Esophagus muscularis mucosa (tissue), 4 donors: ENCODE measurements around the gene ACACA. TPM values are rescaled to one million over a fixed set of nuclear protein-coding genes. Genes with fewer than 3 reads are reported as not detected.

Source experiments
- DNase-seq: peaks from one replicate; pipeline ENCODE4 v3.0.0-alpha.2; 2017; ENCODE audit errors: extremely low spot score
- H3K27ac ChIP-seq, 4 donors: fragments of 200-600 bp; sonication (generic); replicated peaks in 1 of 4; 1 replicate in 3 of 4; 2 replicates in 1 of 4; pipeline ENCODE4 v1.5.1; 2016 to 2019; ENCODE audit warnings: mild to moderate bottlenecking in 1 of 4
- H3K27me3 ChIP-seq, 4 donors: fragments of 200-600 bp; sonication (generic); one replicate each; pipeline versions ENCODE4 v1.5.1 to v1.6.0; 2016 to 2019
- H3K36me3 ChIP-seq, 4 donors: fragments of 200-600 bp; sonication (generic); one replicate each; pipeline ENCODE4 v1.5.1; 2016 to 2019
- H3K4me1 ChIP-seq, 4 donors: fragments of 200-600 bp; sonication (generic); one replicate each; pipeline ENCODE4 v1.5.1; 2016 to 2019
- H3K4me3 ChIP-seq, 4 donors: fragments of 200-600 bp; sonication (generic); 1 replicate in 2 of 4; 2 replicates in 2 of 4; pipeline ENCODE4 v1.5.1; 2016 to 2019; ENCODE audit warnings: mild to moderate bottlenecking in 4 of 4, moderate library complexity in 1 of 4
- H3K9me3 ChIP-seq, 4 donors: fragments of 200-600 bp; sonication (generic); 1 replicate in 3 of 4; 2 replicates in 1 of 4; pipeline ENCODE4 v1.5.1; 2016 to 2019
- CTCF ChIP-seq, 3 experiments: fragments of 200-600 bp in 2 of 3; fragments of 450-650 bp in 1 of 3; sonication (generic) in 2 of 3; IDR thresholded peaks; one replicate each; pipeline ENCODE4 v1.5.1; 2017 to 2019; ENCODE audit warnings: antibody characterized with exemption in 3 of 3, mild to moderate bottlenecking in 2 of 3, moderate library complexity in 1 of 3
- EP300 ChIP-seq: sonication (generic); formaldehyde crosslinking; IDR thresholded peaks from one replicate; pipeline ENCODE4 v1.6.1; 2017; ENCODE audit warnings: antibody characterized with exemption
- POLR2A ChIP-seq: fragments of 450-650 bp; IDR thresholded peaks from one replicate; pipeline ENCODE4 v1.6.1; 2017; ENCODE audit warnings: antibody characterized with exemption, moderate library complexity, mild to moderate bottlenecking, low read depth
- POLR2AphosphoS5 ChIP-seq, 2 donors: sonication (generic); formaldehyde crosslinking; IDR thresholded peaks; one replicate each; pipeline ENCODE4 v1.6.1; 2017; ENCODE audit warnings: antibody characterized with exemption in 2 of 2
- WGBS: methylation state at CpG from one replicate; pipeline ENCODE4 v1.1.5; 2018; 5-methylcytosine and 5-hydroxymethylcytosine counted together
- intact Hi-C: fragments of 100-400 bp; cut with DNase I; formaldehyde crosslinking; loops from one replicate; pipeline ENCODE4 v1.15.1; 2023
- total RNA-seq, 4 donors: library from RNA; depleted of rRNA; stranded (reverse); fragments of >200 nt; gene quantifications; one replicate each; pipeline versions ENCODE4 v1.1.0 to v1.2.1, GENCODE V29; 2016

ACACA gene
- total RNA-seq, 4 donors from 2014 or later = 34.0 to 58.0 (median 50.5) TPM

- TF ChIP-seq CTCF (IDR thresholded peaks at IDR 0.05) = no peak
- no peak for TF ChIP-seq EP300
- TF ChIP-seq POLR2A = no peak
- no peak for TF ChIP-seq POLR2AphosphoS5 (IDR thresholded peaks at IDR 0.05)
- DNase-seq = no peak
- no peaks in the 10 kb centered on the region for H3K27me3 ChIP-seq
- no peaks in the 10 kb centered on the region for H3K9me3 ChIP-seq
- intact Hi-C loops = no loop called here
- H3K36me3 ChIP-seq = peaks cover 0 to 8% (median 6%) of the 10 kb centered on the region in 4 donors
- H3K4me3 ChIP-seq = no peak overlapping the region
- 67% methylated on average over 1 of the region's 1 CpG for WGBS
- no peak overlapping the region for H3K27ac ChIP-seq
- H3K4me1 ChIP-seq = peaks cover 0 to 14% (median 8%) of the 10 kb centered on the region in 4 donors
These were observed 120.2 kb downstream of the ACACA start for GRCh38 chr17:37286430-37286829.

GRCh38 chr17:37284191-37284590 lies 122.4 kb downstream of the ACACA start:
- 90% methylated on average over 2 of the region's 2 CpGs for WGBS
- intact Hi-C loops = no loop called here

GRCh38 chr17:37283414-37283961 lies 123.1 kb downstream of the ACACA start:
- Histone ChIP-seq H3K27ac (no peak overlapping the region), H3K36me3 (peaks cover 0 to 16% (median 9%) of the 10 kb centered on the region in 4 donors), H3K9me3 (no peaks in the 10 kb centered on the region), H3K27me3 (no peaks in the 10 kb centered on the region), H3K4me3 (no peak overlapping the region), H3K4me1 (peaks cover 0 to 14% (median 8%) of the 10 kb centered on the region in 4 donors)
- TF ChIP-seq CTCF (IDR thresholded peaks at IDR 0.05) = no peak
- TF ChIP-seq EP300 = no peak
- DNase-seq = no peak
- intact Hi-C loops = no loop called here

More at GRCh38 chr17:37284191-37284590, 122.4 kb downstream of the ACACA start:
- no peaks in the 10 kb centered on the region for H3K9me3 ChIP-seq
- H3K4me3 ChIP-seq = no peak overlapping the region
- H3K36me3 ChIP-seq = peaks cover 0 to 16% (median 9%) of the 10 kb centered on the region in 4 donors
- DNase-seq = no peak
- no peaks in the 10 kb centered on the region for H3K27me3 ChIP-seq
- peaks cover 0 to 14% (median 8%) of the 10 kb centered on the region in 4 donors for H3K4me1 ChIP-seq
- TF ChIP-seq POLR2A (no peak), EP300 (no peak), POLR2AphosphoS5 (IDR thresholded peaks at IDR 0.05) (no peak), CTCF (IDR thresholded peaks at IDR 0.05) (no peak)
- no peak overlapping the region for H3K27ac ChIP-seq

GRCh38 chr17:37280841-37281240 lies 125.8 kb downstream of the ACACA start:
- intact Hi-C loops = no loop called here
- Histone ChIP-seq H3K9me3 (no peaks in the 10 kb centered on the region), H3K36me3 (peaks cover 0 to 27% (median 9%) of the 10 kb centered on the region in 4 donors), H3K4me3 (no peak overlapping the region), H3K4me1 (peaks cover 3 to 14% (median 10%) of the 10 kb centered on the region in 4 donors), H3K27ac (no peak overlapping the region), H3K27me3 (no peaks in the 10 kb centered on the region)
- no peak for DNase-seq
- TF ChIP-seq CTCF (IDR thresholded peaks at IDR 0.05) = no peak
- TF ChIP-seq EP300 = no peak
- TF ChIP-seq POLR2A = no peak
- no peak for TF ChIP-seq POLR2AphosphoS5 (IDR thresholded peaks at IDR 0.05)
- WGBS = over 99% methylated on average over 6 of the region's 6 CpGs
